CD4-positive, alpha-beta T cell treated with Interleukin-6 for 4 hours (primary cell): Measurements from ENCODE around the gene DUOXA1.
"Not testable (repeated sequence)": the region's sequence is repeated elsewhere in the genome, so short reads cannot be mapped to it uniquely, and the experiment has no call there.

Experiments used
- DNase-seq: peaks from one replicate; pipeline ENCODE4 v3.0.0-alpha.2; 2020; ENCODE audit warnings: mixed read lengths

Gene DUOXA1

GRCh38 chr15:45087513-45087912, 42.2 kb downstream of the DUOXA1 start:
- no peak for DNase-seq

GRCh38 chr15:45084163-45084562, 45.5 kb downstream of the DUOXA1 start:
- no peak for DNase-seq

GRCh38 chr15:45083223-45083622, 46.5 kb downstream of the DUOXA1 start:
- DNase-seq = no peak

- not testable (repeated sequence) for DNase-seq
Measured at GRCh38 chr15:45082412-45082811, 47.3 kb downstream of the DUOXA1 start.

- not testable (repeated sequence) for DNase-seq
Measured at GRCh38 chr15:45080593-45080992, 49.1 kb downstream of the DUOXA1 start.

GRCh38 chr15:45079628-45080246, 49.9 kb downstream of the DUOXA1 start:
- not testable (repeated sequence) for DNase-seq

- DNase-seq = not testable (repeated sequence)
Measured at GRCh38 chr15:45079201-45079600, 50.5 kb downstream of the DUOXA1 start.

- DNase-seq = not testable (repeated sequence)
Measured at GRCh38 chr15:45077391-45077790, 52.3 kb downstream of the DUOXA1 start.

- not testable (repeated sequence) for DNase-seq
Measured at GRCh38 chr15:45075440-45076320, 54.0 kb downstream of the DUOXA1 start.

GRCh38 chr15:45073602-45074001, 56.1 kb downstream of the DUOXA1 start:
- DNase-seq = not testable (repeated sequence)

- not testable (repeated sequence) for DNase-seq
Measured at GRCh38 chr15:45069942-45070360, 59.7 kb downstream of the DUOXA1 start.
